Bronchial epithelial cell (primary cell): ENCODE measurements around the gene RNF151. TPM values are rescaled to one million over a fixed set of nuclear protein-coding genes. Genes with fewer than 3 reads are reported as not detected.
"Not testable (repeated sequence)": the region's sequence is repeated elsewhere in the genome, so short reads cannot be mapped to it uniquely, and the experiment has no call there.

Experiments
- DNase-seq: peaks from one replicate; pipeline ENCODE4 v3.0.0-alpha.2; 2010; ENCODE audit warnings: low read depth
- FAIRE-seq: peaks from 2 replicates; lab custom pipeline; 2011; peaks lifted over from hg19 to GRCh38; lab: Jason Lieb, UNC
- H3K27me3 ChIP-seq: 2 replicates; pipeline ENCODE4 v1.5.1; 2011; ENCODE audit warnings: low read length; ENCODE audit not compliant: control insufficient read depth, insufficient read depth
- H3K36me3 ChIP-seq: 2 replicates; pipeline ENCODE4 v1.5.1; 2011; ENCODE audit warnings: low read length; ENCODE audit not compliant: control insufficient read depth, insufficient read depth
- H3K4me3 ChIP-seq: 2 replicates; pipeline ENCODE4 v1.5.1; 2011; ENCODE audit warnings: mild to moderate bottlenecking, low read depth, low read length, control low read depth
- total RNA-seq: library from RNA; depleted of rRNA; stranded (reverse); fragments of >200 nt; gene quantifications from 2 replicates; pipeline ENCODE4 v1.2.1, GENCODE V29; 2014
- TF ChIP-seq, protein P1 (sequence below): IDR thresholded peaks from 2 replicates; pipeline ENCODE4 v1.5.1; 2011; ENCODE audit warnings: mild to moderate bottlenecking, moderate library complexity, low read length, control low read depth, inconsistent platforms; ENCODE audit not compliant: insufficient read depth, severe bottlenecking

The RNF151 gene
- total RNA-seq, 1 donor from 2014 or later: not detected

DNA sequence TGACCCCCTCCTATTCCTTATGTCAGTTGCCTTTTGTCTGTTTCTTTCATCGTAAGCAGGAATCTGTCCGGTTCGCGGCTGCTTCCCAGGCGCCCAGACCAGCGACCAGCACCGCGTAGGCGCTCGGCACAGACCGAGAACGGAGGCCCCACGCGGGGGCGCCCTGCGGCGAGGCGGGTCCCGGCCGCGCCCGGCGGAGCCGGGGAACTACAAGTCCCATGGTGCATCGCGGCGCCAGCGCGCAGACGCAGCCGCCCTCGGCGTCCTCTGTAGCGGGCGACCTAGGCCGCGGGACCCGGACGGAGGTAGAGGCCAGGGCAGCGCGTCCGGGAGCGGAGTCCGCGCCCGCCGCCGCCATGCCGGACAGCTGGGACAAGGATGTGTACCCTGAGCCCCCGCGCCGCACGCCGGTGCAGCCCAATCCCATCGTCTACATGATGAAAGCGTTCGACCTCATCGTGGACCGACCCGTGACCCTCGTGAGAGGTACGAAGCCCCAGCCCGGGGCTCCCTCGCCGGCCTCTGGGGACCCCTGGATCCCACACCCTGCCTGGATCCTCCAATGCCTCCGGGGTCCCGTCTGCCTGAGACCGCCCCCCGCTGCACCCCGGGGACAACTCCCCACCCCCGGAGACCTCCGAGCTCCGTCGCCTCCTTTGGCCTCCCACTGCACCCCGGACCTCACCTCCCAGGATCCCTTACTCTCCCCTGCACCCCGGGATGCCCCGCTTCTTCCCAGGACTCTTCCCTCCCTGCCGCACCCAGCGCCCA is 7.2 kb upstream of the RNF151 start, which contains the start of gene NDUFB10:
Gene NDUFB10, plus strand, starts transcription at position 270 of the 771 bp plus-strand sequence. Its CDS starts 87 bp downstream, at position 357.
- no peaks in the 10 kb centered on the region for H3K27me3 ChIP-seq
- FAIRE-seq (no peak), DNase-seq (peak; percentile 68)
- TF ChIP-seq, protein P1, sequence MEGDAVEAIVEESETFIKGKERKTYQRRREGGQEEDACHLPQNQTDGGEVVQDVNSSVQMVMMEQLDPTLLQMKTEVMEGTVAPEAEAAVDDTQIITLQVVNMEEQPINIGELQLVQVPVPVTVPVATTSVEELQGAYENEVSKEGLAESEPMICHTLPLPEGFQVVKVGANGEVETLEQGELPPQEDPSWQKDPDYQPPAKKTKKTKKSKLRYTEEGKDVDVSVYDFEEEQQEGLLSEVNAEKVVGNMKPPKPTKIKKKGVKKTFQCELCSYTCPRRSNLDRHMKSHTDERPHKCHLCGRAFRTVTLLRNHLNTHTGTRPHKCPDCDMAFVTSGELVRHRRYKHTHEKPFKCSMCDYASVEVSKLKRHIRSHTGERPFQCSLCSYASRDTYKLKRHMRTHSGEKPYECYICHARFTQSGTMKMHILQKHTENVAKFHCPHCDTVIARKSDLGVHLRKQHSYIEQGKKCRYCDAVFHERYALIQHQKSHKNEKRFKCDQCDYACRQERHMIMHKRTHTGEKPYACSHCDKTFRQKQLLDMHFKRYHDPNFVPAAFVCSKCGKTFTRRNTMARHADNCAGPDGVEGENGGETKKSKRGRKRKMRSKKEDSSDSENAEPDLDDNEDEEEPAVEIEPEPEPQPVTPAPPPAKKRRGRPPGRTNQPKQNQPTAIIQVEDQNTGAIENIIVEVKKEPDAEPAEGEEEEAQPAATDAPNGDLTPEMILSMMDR: peak; percentile 74
- H3K4me3 ChIP-seq: peak within 1 kb of the TSS; percentile 89
- peaks cover 15% of the 10 kb centered on the region for H3K36me3 ChIP-seq

DNA sequence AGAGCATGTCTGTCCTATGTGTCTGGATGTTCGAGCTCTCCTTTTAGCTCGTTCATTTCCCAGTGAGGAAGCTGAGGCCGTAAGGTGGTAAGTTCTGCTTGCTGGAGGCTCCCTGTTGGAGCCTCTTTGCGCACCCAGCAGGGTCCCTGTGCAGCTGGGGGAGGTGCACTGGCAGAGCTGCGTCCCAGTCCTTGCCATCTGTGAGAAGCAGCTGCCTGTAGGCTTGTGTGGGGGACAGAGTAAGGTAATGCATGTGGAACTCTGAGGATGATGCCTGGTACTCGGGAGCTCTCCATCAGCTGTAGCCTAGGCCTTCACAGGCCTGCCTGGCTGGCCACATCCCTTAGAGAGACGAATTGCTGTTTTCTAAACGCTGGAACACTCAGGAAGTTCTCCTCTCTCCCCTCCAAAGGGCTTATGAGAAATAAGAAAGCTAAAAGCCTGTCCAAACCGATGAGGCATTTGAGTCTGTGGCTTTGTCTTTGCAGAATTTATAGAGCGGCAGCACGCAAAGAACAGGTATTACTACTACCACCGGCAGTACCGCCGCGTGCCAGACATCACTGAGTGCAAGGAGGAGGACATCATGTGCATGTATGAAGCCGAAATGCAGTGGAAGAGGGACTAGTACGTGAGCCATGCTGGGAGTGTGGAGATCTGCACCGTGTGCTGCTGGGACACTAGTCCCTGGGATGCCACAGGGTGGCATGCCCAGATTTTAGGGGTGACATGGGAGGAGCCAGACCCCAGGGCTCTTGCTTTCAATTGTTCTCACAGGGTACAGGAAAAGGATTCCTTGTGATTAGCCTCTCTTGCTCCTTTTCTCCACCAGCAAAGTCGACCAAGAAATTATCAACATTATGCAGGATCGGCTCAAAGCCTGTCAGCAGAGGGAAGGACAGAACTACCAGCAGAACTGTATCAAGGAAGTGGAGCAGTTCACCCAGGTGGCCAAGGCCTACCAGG is 5.7 kb upstream of the RNF151 start:
- Histone ChIP-seq H3K4me3 (no peak overlapping the region), H3K36me3 (peaks cover 15% of the 10 kb centered on the region), H3K27me3 (no peaks in the 10 kb centered on the region)
- TF ChIP-seq, protein P1: no peak
- FAIRE-seq (no peak), DNase-seq (no peak)

DNA sequence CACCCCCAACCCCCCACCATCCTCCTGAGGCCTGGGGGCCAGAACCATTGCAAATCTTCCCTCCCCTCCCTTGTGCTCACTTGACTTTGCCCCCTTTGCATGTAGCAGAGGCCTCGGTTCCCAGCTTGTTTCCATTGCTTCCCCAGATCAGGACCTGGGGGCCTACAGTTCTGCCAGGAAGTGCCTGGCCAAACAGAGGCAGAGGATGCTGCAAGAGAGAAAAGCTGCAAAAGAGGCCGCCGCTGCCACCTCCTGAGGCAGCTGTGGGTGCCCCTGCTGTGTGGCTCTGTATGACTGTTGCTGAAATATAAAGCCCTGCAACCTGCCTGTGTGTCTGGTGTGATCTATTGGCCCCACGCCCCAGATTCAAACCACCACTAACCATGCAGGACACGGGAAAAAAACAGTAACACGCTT is 5.0 kb upstream of the RNF151 start:
- TF ChIP-seq, protein P1: no peak
- H3K36me3 ChIP-seq: peaks cover 15% of the 10 kb centered on the region
- FAIRE-seq (no peak), DNase-seq (no peak)
- no peaks in the 10 kb centered on the region for H3K27me3 ChIP-seq
- no peak overlapping the region for H3K4me3 ChIP-seq

DNA sequence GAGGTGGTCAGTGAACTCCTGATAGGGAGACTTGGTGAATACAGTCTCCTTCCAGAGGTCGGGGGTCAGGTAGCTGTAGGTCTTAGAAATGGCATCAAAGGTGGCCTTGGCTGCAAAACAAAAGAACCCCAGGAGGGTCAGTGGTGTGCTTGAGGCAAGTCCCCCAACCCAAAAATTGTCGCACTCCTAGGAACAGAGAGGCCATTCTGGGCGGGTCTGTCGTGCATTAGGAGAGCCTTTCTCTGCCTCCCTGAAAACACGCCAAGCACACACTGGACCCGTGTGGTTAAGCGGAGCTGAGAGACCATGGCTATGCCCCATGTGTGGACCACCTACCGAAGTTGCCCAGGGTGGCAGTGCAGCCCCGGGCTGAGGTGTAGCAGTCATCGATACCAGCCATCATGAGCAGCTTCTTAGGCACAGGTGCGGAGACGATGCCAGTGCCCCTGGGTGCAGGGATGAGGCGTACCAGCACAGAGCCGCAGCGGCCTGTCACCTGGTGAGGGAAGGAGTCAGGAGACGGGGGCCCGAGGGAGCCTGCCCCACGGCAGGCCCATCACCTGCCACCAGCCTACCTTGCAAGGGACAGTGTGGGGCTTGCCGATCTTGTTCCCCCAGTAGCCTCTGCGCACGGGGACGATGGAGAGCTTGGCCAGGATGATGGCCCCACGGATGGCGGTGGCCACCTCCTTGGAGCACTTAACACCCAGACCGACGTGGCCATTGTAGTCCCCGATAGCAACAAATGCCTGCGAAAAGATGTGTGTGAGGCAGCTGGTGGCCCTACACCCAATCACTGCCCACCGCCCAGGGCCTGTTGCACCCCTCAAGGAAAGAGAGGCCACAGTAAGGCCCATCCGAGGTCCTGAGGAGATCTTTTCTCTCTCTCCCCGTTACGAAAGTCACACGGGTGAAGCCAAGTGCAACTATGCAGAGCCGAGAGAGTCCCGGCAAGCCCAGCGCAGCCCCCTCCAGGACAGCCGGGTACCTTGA is 4.2 kb upstream of the RNF151 start:
- not testable (repeated sequence) for FAIRE-seq, H3K4me3 ChIP-seq, H3K27me3 ChIP-seq, DNase-seq
- H3K36me3 ChIP-seq: peaks cover 15% of the 10 kb centered on the region

DNA sequence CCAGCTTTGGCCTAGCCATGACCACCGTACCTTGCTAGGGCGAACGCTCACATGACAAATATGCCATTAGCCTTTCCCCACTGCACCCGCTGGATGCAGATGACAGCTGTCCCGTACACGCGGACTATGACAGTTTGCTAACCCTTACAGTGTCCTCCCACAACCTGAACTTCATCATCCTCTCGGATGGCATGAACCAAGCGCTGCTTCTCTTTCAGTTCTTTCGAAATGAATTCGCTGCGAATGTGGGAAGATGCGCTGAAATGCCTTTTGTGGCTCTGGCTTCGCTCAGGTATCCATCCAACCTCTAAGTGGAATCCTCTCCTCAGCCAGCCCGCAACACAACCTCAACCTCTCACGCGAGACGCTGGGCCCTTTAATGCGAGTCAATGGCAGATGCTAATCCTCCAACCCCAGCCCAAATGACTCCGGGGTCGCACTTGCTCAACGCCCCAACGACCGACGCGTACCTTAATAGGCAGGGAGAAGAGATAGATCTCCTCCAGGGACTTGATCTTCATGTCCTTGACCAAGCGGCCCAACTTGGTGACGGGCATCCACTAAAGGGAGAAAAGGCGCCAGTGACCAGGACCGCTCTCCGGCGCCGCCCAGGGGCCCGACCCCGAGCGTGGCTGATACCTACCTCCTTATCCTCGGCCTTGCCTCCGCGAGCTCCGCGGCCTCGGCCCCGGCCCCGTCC is 2.7 kb upstream of the RNF151 start:
- FAIRE-seq: peak; percentile 60
- TF ChIP-seq, protein P1: peak; percentile 3
- Histone ChIP-seq H3K36me3 (peaks cover 15% of the 10 kb centered on the region), H3K4me3 (peak overlapping the region; percentile 91), H3K27me3 (no peaks in the 10 kb centered on the region)
- DNase-seq: no peak
